ENCODE measurements around the gene CTNNA1.

- TF ChIP-seq ZNF274 (IDR thresholded peaks at IDR 0.05; ENCODE audit: low read depth, low read length) (no peak), SUZ12 (IDR thresholded peaks at IDR 0.05; ENCODE audit: extremely low read depth, insufficient read depth, insufficient read length) (no peak), YY1 (IDR thresholded peaks at IDR 0.05; ENCODE audit: insufficient read depth, insufficient read length) (no peak)
Measured at GRCh38 chr5:138948471-138949222, 195.4 kb downstream of the CTNNA1 start.
